Stimulated activated CD4-positive, alpha-beta T cell treated with anti-CD3 and anti-CD28 coated beads, TNF-alpha, amount 100 ng/mL, for 4 hours (primary cell): ENCODE measurements around the gene NUMB.
"Not testable (repeated sequence)": the region's sequence is repeated elsewhere in the genome, so short reads cannot be mapped to it uniquely, and the experiment has no call there.

Experiments used
- DNase-seq, 3 experiments: peaks; one replicate each; pipeline ENCODE4 v3.0.0-alpha.2; 2020; ENCODE audit warnings: low read depth in 3 of 3

Gene NUMB

DNA sequence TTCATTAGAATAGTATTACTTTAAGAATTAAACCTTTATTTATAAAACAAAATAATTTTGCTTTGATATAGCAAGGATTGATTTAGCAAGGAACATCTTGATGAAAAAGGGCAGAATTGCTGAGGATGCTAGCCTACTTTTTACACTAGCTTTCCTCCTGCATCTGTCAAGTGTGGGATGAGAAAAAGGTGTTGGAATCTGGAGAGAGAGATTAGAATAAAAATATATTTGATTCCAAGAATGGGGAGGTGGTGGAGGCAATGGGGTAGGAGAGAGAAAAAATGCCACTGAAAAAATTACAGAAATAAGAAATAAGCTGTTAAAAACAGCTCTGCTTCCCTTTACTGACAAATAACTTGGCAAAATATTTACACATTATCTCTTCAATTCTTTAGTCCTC lies 98.9 kb downstream of the NUMB start:
- DNase-seq = no peak

DNA sequence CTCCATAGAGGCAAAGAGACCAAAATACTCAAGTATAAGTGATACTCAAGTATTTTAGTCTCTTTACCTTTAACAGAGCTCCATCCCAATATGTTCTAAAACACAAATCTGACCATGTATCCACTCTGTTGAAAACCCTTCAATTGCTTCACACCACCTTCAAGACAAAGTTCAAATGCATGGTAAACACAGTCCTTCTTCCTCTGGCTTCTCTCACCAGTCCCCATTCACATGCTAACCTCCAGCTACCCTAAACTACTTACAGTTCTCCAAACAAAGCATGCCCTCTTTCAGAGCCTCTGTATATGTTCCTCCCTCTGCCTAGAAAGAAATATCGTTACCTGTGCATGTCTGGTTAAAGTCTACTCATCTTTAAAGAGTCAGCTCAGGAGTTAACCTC lies 100.2 kb downstream of the NUMB start:
- DNase-seq = no peak

DNA sequence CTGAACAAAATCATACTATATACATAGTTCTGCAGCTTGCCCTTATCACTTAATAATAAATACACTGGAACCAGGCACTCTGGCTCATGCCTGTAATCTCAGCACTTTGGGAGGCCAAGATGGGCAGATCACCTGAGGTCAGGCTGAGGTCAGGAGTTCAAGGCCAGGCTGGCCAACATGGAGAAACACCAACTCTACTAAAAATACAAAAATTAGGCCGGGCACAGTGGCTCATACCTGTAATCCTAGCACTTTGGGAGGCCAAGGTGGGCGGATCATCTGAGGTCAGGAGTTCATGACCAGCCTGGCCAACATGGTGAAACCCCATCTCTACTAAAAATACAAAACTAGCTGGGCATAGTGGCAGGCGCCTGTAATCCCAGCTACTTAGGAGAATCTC lies 109.3 kb downstream of the NUMB start:
- not testable (repeated sequence) for DNase-seq

DNA sequence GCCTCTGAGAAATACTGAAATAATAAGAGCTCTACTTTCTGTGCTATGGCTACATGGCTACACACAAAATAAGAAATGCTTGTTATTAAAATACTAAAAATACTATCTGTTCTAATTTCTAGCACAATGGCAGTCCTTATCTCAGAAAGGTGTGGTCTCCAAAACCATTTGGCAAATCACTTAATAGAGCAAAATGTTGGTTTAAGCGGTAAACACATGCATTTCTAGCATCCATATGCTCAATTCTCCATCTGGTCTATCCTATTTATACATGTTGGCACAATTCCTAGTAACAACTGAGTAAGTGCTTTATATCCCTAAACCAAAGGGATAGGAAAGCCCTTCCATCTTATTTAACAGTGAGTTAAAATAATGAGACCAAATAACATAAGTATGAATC lies 114.0 kb downstream of the NUMB start:
- no peak for DNase-seq

DNA sequence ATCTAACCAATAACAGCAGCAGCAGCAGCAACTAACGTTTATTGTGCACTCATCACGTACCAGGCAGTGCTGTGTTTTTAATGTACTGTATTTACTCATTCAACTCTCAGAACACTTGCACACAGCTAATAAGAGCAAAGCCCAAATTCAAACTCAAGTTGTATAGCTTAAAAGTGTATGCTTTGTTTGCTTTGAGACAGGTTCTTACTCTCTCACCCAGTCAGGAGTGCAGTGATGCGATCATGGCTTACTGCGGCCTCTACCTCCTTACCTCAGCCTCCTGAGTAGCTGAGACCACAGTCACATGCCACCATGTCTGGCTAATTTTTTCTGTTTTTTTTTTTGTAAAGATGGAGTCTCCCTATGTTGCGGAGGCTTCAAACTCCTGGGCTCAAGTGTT lies 115.7 kb downstream of the NUMB start:
- DNase-seq = no peak

DNA sequence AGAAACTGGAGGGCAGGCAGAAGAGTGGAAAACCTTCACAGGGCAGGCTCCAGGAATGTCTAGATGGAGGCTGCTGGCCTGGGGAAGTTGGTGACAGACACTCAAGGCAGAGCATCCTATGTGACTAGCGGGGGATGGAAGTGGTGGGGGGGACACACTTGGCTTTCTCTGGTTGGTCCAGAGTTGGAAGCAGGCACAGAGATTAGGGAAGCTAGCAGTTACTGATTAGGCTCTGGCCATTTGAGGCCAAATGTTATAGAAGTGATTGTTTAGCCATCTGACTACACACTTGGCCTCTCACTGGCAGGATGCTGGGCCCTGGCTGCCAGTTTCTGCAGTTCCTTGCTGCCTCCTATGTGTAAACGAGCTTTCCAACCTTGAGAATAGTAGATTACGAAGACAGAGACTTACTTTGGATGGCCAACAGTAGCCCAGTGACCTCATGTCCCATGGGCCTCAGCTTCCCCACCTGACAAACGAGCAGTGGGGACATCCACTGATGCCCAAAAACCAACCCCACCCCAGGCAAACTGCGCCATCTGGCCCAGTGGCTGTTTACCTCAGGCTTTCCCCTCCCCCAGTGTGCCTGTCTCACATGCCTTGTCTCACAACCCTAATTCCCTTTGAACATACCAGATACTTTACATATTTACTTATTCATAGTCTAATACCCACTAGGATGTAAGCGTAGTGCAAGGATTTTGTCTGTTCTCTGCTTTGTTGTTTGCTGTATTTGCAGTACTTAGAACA lies 118.3 kb downstream of the NUMB start:
- no peak for DNase-seq

DNA sequence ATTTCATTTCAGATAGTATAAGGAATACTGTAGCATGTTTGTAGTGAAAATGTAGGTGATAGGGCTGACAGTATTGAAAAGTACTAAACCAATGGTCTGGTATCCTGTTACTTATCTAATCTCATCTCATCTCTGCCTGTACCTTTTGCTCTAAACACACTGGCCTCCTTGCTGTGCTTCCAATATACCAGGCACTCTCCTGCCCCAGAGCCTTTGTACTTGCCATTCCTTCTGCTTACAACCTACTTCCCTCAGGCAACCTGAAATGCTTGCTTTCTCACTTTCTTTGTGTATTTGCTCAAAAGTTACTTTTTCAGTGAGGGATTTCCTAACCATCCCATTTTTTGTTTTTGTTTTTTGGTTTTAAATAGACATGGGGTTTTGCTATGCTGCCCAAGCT lies 119.1 kb downstream of the NUMB start:
- no peak for DNase-seq

DNA sequence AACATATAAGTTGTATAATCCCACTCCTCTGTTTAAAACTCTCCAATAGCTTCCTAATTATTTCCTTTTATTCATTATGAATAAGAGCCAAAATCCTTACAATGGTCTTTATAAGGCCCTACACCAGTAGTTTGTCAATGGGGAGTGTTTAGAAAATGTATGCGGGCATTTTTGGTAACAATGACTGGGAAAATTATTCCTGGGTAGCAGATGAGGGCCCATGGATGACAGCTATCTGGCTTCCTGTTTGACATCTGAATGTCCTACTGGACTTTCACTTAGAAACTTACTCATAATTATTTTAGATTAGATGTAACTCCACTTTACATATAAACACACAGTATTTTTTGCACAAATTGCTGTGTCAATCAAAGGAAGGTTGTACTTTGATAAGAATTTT lies 119.8 kb downstream of the NUMB start:
- DNase-seq = no peak

DNA sequence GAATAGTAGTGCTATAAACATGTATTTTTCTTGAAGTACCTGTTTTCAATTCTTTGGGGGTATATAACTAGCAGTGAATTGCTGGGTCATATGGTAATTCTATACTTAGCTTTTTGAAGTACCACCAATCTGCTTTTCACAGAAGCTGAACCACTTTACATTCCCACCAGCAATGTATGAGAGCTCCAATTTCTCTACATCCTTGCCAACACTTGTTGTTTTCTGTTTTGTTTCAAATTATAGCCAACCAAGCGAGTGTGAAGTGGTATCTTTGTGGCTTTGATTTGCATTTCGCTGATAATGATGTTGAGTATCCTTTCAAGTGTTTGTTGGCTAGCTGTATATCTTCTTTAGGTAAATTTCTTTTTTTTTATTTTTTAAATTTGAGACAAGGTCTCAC lies 125.3 kb downstream of the NUMB start:
- DNase-seq = no peak

DNA sequence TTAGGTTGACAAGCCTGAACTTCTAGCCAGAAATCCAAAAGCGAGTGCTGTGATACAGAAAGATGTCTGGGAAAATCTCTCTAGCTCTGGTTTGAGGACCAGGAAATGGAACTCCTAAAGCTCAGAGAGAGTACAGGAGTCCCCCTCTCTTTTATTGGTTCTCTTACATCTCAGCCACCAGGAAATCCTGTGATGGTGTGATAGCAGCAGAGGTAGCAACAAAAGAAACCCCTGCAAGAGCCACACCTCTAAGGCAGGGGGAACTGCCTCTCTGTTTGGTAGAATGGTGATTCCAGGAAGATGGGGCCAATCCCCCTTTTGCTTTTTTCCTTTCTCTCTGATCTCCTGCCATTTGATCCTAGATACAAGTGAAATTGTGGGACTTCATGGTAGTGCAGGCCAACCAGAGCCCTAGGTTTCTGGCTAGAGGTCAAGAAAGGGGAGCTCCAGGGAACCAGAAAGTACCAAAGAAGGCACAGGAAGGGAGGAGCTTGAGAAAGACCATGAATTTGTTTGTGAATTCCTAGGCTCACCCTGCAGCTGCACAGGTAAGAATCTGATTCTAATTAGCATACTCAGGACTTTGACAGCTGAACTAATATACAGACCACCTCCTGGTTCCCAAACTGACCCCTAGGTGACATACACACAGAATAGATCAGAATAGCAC lies 132.6 kb downstream of the NUMB start:
- no peak for DNase-seq

DNA sequence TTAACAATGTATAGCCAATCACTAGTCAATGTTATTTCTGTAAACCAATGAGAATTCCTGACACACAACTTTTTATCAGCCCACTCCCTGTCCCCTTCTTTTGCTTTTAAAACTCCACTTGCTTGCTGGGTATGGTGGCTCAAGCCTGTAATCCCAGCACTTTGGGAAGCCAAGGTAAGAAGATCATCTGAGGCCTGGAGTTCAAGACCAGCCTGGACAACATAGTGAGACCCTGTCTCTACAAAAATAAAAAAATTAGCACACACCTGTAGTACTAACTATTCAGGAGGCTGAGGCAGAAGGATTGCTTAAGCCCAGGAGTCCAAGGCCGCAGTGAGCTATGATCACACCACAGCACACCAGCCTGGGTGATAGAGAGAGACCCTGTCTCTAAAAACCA lies 133.3 kb downstream of the NUMB start:
- DNase-seq = no peak

DNA sequence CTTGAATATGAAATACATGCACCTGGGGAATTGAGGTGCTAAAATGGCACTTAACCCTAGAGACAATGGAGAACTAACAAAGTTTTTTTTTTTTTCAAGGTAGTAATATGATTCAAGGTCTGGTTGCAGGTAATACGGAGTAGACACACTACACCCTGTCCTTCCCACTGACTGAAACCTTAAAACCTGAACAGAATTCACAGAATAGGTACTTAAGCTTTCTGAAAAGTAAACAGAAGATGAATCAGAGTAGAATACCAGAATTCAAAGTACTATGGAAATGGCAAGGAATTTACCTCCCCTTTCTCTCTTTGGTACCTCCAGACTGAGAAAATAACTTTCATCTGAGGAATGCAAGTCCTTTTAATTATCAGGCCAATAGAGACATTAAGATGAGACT lies 133.8 kb downstream of the NUMB start:
- no peak for DNase-seq

DNA sequence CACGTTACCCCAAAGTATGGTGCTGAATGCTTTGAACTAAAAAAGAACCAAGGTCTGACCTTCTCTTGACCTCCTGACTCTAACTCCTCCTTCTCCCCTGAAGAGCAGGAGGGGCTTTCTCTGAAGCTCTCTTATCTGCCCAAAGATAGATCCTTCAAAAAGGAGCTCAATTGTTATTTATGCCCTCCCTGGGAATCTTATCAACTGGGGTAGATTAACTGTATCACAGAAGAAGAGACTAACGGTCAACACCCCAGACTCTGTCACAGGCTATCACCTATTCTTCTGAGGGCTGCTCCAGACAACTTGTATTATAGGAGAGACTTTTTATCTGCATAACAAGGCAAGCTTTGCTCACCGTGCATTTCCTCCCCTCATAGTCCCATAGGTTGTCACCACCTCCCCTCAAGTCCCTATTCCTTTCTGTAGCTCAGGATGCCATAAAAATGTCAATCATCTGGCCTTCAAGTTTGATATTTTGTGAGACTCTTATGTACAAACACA lies 134.4 kb downstream of the NUMB start:
- DNase-seq = no peak

DNA sequence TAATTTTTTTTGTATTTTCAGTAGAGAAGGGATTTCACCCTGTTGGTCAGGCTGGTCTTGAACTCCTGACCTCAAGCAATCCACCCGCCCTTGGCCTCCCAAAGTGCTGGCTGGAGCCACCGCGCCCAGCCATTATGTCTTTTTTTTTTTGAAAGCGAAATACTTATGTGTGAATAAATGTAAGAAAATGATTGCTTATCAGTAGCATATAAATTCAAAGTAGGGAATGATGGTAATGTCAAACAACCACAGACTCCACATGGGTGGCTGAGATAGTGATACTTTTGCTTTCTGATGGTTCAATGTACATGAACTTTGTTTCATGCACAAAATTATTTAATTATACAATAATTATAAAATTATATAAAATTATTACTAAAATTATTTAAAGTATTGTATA lies 145.2 kb downstream of the NUMB start:
- DNase-seq = no peak

DNA sequence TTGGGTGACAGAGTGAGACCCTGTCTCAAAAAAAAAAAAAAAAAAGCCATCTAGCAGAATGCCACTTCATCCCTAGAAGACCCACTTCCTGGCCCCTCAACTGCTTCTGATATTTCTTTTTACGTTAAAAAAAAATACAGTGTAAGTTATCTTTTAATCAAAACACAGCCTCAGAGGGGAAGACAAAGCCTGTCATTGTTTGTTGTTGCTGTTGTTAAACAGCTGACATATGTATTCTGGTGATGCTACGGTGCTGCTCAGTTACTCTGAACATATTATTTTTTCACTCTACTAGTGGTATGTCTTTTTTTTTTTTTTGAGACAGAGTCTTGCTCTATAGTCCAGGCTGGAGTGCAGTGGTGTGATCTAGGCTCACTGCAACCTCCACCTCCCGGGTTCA lies 145.7 kb downstream of the NUMB start:
- no peak for DNase-seq

DNA sequence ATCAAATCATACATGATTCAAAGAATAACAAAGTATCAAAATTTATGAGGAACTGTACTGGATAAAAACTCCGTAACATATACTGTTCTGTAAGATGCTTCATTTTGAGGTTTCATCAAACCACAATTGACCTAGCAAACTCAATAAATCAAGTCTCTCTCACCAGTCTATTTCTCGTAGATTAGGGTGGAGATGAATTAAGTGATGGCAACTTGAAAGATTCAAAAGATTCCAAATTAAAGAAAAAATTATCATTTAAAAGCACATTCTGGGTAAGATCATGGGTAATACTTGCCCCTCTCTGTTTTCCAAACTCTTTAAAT lies 146.7 kb downstream of the NUMB start:
- DNase-seq = no peak

DNA sequence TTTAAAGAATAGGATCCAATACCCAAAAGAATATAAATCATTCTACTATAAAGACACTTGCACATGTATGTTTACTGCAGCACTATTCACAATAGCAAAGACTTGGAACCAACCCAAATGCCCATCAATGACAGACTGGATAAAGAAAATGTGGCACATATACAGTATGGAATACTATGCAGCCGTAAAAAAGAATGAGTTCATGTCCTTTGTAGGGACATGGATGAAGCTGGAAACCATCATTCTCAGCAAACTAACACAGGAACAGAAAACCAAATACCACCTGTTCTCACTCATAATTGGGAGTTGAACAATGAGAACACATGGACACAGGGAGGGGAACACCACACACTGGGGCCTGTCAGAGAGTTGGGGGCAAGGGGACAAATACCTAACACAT lies 149.1 kb downstream of the NUMB start:
- DNase-seq = not testable (repeated sequence)

DNA sequence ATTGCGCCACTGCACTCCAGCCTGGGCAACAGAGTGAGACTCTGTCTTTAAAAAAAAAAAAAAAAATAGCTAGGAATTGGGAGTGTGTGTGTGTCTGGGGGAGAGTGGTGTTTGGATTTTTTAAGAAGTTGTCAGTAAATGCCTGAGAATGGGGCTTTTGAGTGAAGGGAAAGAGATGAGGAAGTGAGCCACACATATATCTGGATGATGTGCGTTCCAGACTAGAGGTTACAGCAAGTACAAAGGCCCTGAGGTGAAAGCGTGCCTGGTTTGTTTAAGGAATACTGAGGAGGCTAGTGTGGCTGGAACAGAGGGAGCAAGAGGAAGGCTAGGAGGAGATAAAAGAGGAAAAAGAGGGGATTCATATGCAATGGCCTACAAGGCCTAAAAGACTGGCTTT lies 151.1 kb downstream of the NUMB start:
- DNase-seq = no peak

DNA sequence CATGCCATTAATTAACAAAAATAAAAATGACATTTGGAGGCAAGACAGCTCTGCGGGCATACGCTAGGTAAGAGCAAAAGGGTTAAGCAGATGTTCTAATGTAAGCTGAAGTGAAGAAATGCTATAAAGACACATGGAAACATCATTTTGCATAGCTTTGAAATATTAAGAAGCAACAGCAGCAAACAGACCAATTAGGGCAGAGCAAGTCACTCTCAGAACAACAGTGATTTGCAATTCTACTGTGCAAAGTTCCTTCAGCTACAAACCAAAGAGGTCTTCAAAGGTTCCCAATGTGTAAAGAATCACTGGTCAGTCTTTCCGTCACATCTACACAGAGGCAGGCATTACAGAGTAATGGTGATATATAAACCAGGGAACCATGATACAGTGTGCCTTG lies 152.8 kb downstream of the NUMB start:
- DNase-seq = no peak

DNA sequence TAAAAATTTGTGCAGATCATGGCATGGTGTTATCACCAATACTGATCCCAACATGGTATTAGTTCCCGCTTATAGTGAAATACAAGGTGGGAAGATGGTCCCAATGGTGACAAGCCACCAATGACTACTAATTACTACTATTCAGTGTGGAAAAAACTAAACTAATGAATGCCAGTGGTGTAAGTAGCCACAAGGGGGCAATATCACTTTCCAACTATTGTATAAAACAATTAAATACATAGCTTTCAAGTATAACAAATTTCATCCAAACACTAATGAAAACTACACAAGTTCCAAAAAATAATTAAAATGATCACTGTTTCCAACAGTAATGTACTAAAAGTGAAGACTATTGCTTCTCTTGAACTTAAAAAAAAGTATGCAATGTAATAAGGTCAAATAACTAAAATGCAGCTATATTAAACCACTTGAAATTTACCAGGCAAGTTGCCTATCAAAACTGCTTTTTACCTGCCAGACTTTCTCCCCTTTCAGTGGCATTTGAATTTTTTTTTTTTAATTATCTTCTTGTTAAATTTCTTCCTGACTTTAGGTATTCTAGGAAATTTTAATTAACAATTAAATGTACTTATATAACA lies 163.0 kb downstream of the NUMB start:
- no peak for DNase-seq

DNA sequence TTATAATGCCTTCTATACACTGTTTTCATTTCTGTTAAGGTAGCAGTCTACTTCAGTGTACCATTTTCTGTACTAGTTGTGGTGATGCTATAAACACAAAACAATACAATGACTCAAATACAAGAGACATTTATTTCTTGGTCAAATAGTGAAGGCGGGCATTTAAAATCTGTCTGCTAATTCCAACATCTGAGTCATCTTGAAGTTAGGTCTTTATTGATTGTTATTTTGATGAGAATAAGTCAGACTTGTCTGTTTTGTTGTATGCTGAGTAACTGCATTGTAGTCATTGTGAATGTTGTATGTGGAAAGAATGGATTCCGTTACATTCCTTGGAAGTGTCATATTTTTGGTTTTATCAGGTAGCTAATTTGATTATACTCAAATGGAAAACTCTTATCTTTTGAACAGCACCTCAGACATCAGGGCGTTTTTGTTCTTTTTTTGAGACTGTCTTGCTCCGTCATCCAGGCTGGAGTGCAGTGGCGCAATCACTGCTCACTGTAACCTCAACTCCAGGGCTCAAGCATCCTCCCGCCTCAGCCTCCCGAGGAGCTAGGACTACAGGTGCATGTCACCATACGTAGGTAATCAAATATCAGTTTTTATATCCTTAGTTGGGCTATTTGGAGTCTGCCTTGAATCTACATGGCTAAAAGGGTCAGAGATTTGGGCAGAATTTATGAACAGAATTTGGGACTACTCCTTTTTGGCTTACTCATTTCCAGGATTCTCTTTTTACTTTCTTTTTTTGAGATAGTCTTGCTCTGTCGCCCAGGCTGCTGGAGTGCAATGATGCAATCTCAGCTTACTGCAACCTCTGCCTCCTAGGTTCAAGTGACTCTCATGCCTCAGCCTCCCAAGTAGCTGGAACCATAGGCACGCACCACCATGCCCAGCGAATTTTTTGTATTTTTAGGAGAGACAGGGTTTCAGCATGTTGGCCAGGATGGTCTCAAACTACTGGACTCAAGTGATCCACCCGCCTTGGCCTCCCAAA lies 164.3 kb downstream of the NUMB start:
- no peak for DNase-seq

DNA sequence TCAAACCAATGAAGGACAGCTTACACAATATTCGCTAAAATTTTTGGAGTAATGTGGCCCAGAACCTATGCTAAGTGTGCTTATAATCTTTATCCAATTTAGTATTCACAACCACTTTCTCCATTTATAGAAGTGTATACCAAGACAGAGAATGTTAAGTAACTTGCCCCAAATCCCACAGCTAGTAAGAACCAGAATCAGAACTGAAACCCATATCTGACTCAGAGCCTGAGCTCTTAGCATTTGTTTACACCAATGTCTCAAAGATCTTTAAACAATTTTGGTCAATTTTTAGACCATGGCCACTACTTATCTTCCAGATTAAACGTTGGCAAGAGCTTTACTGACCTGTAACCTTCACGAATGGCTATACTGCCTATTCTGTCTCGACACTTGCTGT lies 168.1 kb downstream of the NUMB start:
- DNase-seq = no peak
